Measurements from ENCODE around the gene NDOR1. TPM values are rescaled to one million over a fixed set of nuclear protein-coding genes. Genes with fewer than 3 reads are reported as not detected.
A peak's percentile ranks its signal among the peaks of the same experiment; 100 is the strongest.

NDOR1 gene
- total and polyA plus RNA-seq, 12 donors, result 4.6 to 10.6 (median 5.6) TPM

DNA sequence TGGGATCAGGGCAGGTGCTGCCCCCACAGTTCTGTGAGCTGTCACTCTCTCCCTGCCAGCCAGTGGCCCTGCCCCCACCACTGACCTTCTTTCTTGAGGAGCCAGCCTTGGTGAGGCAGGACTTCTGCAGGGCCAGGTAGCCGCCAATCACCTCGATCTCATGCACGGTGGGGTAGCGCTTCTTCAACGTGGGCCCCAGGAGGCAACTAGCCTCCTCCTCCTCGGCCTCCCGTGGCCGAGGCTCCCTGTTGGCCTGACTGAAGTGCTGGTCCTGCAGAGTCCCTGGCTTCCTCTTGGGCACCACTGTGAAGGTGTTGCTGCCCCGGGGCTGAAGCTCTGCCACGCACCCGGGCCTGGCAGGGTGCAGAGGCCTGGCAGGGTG lies 6.6 kb upstream of the NDOR1 start:
- H3K36me3 ChIP-seq, result no peaks in the 10 kb centered on the region
- H3K27me3 ChIP-seq, result no peaks in the 10 kb centered on the region
- H3K9me3 ChIP-seq, result no peaks in the 10 kb centered on the region
- peak overlapping the region in 9 of 10 donors; percentile 44 to 84 (median 71) for H3K4me3 ChIP-seq
- intact Hi-C loops (cut with DNase I), result loop anchor here in 1 of 10 donors (5.0 kb wide), 1 partner anchor 533 kb away; no protein-coding TSS in a partner anchor
- WGBS, 2 donors, result 57 to 59% methylated on average over 11 of the region's 11 CpGs
- peak overlapping the region in 7 of 10 donors; percentile 1 to 69 (median 44) for H3K27ac ChIP-seq
- TF ChIP-seq, protein P1, sequence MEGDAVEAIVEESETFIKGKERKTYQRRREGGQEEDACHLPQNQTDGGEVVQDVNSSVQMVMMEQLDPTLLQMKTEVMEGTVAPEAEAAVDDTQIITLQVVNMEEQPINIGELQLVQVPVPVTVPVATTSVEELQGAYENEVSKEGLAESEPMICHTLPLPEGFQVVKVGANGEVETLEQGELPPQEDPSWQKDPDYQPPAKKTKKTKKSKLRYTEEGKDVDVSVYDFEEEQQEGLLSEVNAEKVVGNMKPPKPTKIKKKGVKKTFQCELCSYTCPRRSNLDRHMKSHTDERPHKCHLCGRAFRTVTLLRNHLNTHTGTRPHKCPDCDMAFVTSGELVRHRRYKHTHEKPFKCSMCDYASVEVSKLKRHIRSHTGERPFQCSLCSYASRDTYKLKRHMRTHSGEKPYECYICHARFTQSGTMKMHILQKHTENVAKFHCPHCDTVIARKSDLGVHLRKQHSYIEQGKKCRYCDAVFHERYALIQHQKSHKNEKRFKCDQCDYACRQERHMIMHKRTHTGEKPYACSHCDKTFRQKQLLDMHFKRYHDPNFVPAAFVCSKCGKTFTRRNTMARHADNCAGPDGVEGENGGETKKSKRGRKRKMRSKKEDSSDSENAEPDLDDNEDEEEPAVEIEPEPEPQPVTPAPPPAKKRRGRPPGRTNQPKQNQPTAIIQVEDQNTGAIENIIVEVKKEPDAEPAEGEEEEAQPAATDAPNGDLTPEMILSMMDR (IDR thresholded peaks at IDR 0.05), result no peak
- no peak for DNase-seq
- peaks cover 46 to 90% (median 72%) of the 10 kb centered on the region in 9 donors for H3K4me1 ChIP-seq
- no peak for ATAC-seq

DNA sequence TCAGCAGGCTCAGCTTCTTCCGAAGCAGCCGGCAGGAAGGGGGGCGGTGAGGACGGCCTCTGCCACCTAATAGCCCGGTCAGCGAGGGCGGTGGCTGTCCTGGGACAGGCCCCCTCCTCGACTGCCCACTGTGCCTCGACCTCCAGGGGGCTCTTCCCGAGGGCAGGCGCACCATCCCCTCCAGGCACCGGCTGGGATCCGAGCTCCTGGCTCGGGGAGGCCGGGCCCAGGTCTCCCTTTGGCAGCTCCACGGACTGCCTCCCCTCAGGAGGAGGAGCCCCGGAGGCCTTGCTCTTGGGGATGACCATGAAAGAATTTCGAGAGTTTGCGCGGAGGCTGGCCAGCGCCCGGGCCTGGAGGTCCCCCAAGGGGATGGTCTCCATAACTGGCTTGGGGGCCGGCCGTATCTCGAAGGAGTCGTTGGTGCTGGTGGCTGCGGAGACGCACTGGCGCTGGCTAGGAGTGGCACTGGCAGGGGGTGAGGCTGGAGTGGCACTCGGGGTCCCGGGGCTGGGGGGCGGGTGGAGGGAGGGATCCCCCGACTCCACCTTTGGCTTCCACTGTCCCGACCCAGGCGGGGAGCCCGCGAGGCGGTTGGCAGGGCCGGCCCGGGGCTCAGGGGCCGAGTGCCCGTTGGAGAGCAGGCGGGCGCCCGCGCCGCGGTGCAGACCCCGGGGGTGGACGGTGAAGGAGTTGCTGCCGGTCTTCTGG lies 5.9 kb upstream of the NDOR1 start:
- H3K27ac ChIP-seq, result peak overlapping the region in 7 of 10 donors; percentile 1 to 69 (median 44)
- no peak for DNase-seq
- H3K4me3 ChIP-seq, result peak overlapping the region; percentile 32 to 84 (median 62)
- TF ChIP-seq, protein P1 (IDR thresholded peaks at IDR 0.05), result no peak
- H3K9me3 ChIP-seq, result no peaks in the 10 kb centered on the region
- 5% methylated on average over 37 to 51 of the region's 51 CpGs for WGBS, 2 donors
- H3K36me3 ChIP-seq, result no peaks in the 10 kb centered on the region
- no peaks in the 10 kb centered on the region for H3K27me3 ChIP-seq
- ATAC-seq, result no peak
- intact Hi-C loops (cut with DNase I), result loop anchor here in 1 of 10 donors (2.0 to 5.0 kb wide), 2 partner anchors 23 to 533 kb away; partner anchors contain the start of gene RNF208
- H3K4me1 ChIP-seq, result peaks cover 53 to 90% (median 79%) of the 10 kb centered on the region in 9 donors

DNA sequence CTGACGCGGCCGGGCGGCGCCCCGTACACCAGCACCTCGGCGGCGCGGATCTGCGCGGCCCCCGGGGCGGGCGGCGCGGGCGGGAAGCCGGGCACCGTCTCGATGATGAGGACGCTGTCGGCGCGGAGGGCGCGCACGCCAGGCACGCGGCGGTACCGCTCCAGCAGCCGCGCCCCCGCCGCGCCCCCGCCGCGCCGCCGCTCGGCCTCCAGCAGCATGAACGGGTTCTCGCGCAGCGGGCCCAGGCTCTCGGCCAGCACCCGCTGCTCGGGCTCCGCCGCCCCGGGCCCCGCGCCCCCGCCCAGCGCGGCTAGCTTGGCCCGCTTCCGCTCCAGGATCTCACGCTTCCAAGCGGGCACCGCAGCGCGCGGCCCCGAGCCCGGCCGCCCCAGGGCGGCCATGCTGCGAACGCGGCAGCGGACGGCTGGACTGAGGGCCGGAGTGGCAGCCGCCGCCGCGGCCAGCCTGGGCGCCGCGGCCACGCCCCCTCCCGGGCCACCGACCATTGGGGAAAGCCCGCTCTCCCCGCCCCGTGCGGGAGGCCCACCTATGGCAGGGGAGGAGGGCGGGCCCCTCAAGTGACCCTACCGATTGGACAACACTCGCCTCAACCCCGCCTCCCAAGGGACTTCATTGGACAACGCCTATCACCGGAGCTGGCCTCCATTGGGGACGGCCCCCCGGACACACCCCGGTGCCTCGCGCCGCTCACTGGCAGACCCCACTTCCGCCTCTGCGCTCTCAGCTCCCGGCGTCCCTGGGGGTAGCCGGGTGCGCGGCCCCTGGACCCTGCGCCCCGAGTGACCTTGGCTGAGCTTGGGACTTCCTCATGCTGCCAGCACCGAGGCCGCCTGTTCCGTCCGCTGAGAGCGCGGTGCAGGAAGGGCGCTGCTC lies 4.9 kb upstream of the NDOR1 start, which contains the start of gene TPRN:
TSS of gene TPRN (minus strand) at position 431 of the 894 bp plus-strand sequence. CDS start at position 401, 30 bp downstream.
- peak; percentile 95 to 99 (median 98) for ATAC-seq
- intact Hi-C loops (cut with DNase I), result loop anchor here in 1 of 10 donors (2.0 kb wide), 1 partner anchor 22 kb away; the partner anchor contains the start of gene RNF208
- no peaks in the 10 kb centered on the region for H3K36me3 ChIP-seq
- DNase-seq, result peak; percentile 99 to 100
- H3K4me3 ChIP-seq, result peak within 1 kb of the TSS; percentile 42 to 84 (median 72)
- WGBS, 2 donors, result 0 to 1% methylated on average over 86 to 118 of the region's 118 CpGs
- no peaks in the 10 kb centered on the region for H3K9me3 ChIP-seq
- H3K4me1 ChIP-seq, result peaks cover 50 to 86% (median 76%) of the 10 kb centered on the region in 9 donors
- H3K27ac ChIP-seq, result peak within 1 kb of the TSS; percentile 48 to 96 (median 90)
- H3K27me3 ChIP-seq, result no peaks in the 10 kb centered on the region
- TF ChIP-seq, protein P1 (IDR thresholded peaks at IDR 0.05), result no peak
